SK-N-SH treated with all-trans-retinoic acid at 6 μM for 48 hours (cell line): Measurements from ENCODE around the gene ZMYM2.

Experiments
- ATAC-seq: fragments of 200-7000 bp; cut with Tn5 transposase; 3 replicates; pipeline ENCODE4 v1.9.1; 2020; ENCODE audit warnings: mild to moderate bottlenecking, moderate library complexity
- ARNTL ChIP-seq: fragments of 450-650 bp; formaldehyde crosslinking; IDR thresholded peaks from 2 replicates; pipeline ENCODE4 v1.5.0; 2020; ENCODE audit warnings: low read depth, mild to moderate bottlenecking, moderate library complexity, borderline replicate concordance
- BACH2 ChIP-seq: fragments of 250-450 bp; sonication (Bioruptor Pico); IDR thresholded peaks from 2 replicates; pipeline ENCODE4 v1.9.0; 2021; ENCODE audit warnings: mild to moderate bottlenecking, borderline replicate concordance
- CSDC2 ChIP-seq: fragments of 250-450 bp; sonication (Bioruptor Pico); IDR thresholded peaks from 2 replicates; pipeline ENCODE4 v1.5.0; 2020; ENCODE audit warnings: mild to moderate bottlenecking, moderate library complexity
- ESRRG ChIP-seq: fragments of 250-450 bp; sonication (Bioruptor Pico); IDR thresholded peaks from 2 replicates; pipeline ENCODE4 v1.6.1; 2021; ENCODE audit warnings: mild to moderate bottlenecking
- GLIS3 ChIP-seq: fragments of 250-450 bp; sonication (Bioruptor Pico); IDR thresholded peaks from 2 replicates; pipeline ENCODE4 v1.5.0; 2020; ENCODE audit warnings: mild to moderate bottlenecking, moderate library complexity
- OSR1 ChIP-seq: fragments of 250-450 bp; sonication (Bioruptor Pico); IDR thresholded peaks from 2 replicates; pipeline ENCODE4 v1.8.0; 2022; ENCODE audit warnings: moderate library complexity, mild to moderate bottlenecking, inconsistent platforms
- PPARA ChIP-seq: fragments of 250-450 bp; sonication (Bioruptor Pico); IDR thresholded peaks from 2 replicates; pipeline ENCODE4 v1.5.0; 2020; ENCODE audit warnings: mild to moderate bottlenecking, borderline replicate concordance
- RARB ChIP-seq: fragments of 250-450 bp; sonication (Bioruptor Pico); IDR thresholded peaks from 2 replicates; pipeline ENCODE4 v1.8.0; 2021; ENCODE audit warnings: mild to moderate bottlenecking, moderate library complexity
- SNAI2 ChIP-seq: fragments of 250-450 bp; sonication (Bioruptor Pico); IDR thresholded peaks from 2 replicates; pipeline ENCODE4 v1.5.0; 2020; ENCODE audit warnings: mild to moderate bottlenecking, moderate library complexity
- TCF4 ChIP-seq: fragments of 250-450 bp; sonication (Bioruptor Pico); IDR thresholded peaks from 2 replicates; pipeline ENCODE4 v1.8.0; 2021; ENCODE audit warnings: mild to moderate bottlenecking, moderate library complexity, borderline replicate concordance
- TOX ChIP-seq: fragments of 250-450 bp; sonication (Bioruptor Pico); IDR thresholded peaks from 2 replicates; pipeline ENCODE4 v1.8.0; 2021; ENCODE audit warnings: mild to moderate bottlenecking, moderate library complexity, borderline replicate concordance
- ZC3H10 ChIP-seq: fragments of 250-450 bp; sonication (Bioruptor Pico); IDR thresholded peaks from 2 replicates; pipeline ENCODE4 v1.5.1; 2021; ENCODE audit warnings: mild to moderate bottlenecking, moderate library complexity
- ZFP3 ChIP-seq: fragments of 250-450 bp; sonication (Bioruptor Pico); IDR thresholded peaks from 2 replicates; pipeline ENCODE4 v1.5.0; 2020; ENCODE audit warnings: mild to moderate bottlenecking, moderate library complexity
- ZNF70 ChIP-seq: fragments of 450-650 bp; formaldehyde crosslinking; IDR thresholded peaks from 2 replicates; pipeline ENCODE4 v1.5.0; 2020; ENCODE audit warnings: mild to moderate bottlenecking, moderate library complexity
- ZNF8 ChIP-seq: fragments of 450-650 bp; formaldehyde crosslinking; IDR thresholded peaks from 2 replicates; pipeline ENCODE4 v1.5.0; 2020; ENCODE audit warnings: mild to moderate bottlenecking, moderate library complexity
- TF ChIP-seq, protein P1 (sequence below): fragments of 250-450 bp; sonication (Bioruptor Pico); IDR thresholded peaks from 2 replicates; pipeline ENCODE4 v1.8.0; 2020; ENCODE audit warnings: mild to moderate bottlenecking, moderate library complexity, borderline replicate concordance
- TF ChIP-seq, protein P2 (sequence below): fragments of 250-450 bp; sonication (Bioruptor Pico); IDR thresholded peaks from 2 replicates; pipeline ENCODE4 v1.8.0; 2021; ENCODE audit warnings: low read depth, mild to moderate bottlenecking, moderate library complexity, borderline replicate concordance
- TF ChIP-seq, protein P3 (sequence below): fragments of 250-450 bp; sonication (Bioruptor Pico); IDR thresholded peaks from 2 replicates; pipeline ENCODE4 v1.5.1; 2020; ENCODE audit warnings: low read depth, mild to moderate bottlenecking, moderate library complexity
- TF ChIP-seq, protein P4 (sequence below): fragments of 250-450 bp; sonication (Bioruptor Pico); IDR thresholded peaks from 2 replicates; pipeline ENCODE4 v1.5.0; 2020; ENCODE audit warnings: mild to moderate bottlenecking, moderate library complexity
- TF ChIP-seq, protein P5 (sequence below): fragments of 250-450 bp; sonication (Bioruptor Pico); IDR thresholded peaks from 2 replicates; pipeline ENCODE4 v1.5.1; 2021; ENCODE audit warnings: mild to moderate bottlenecking, moderate library complexity

Gene ZMYM2

DNA sequence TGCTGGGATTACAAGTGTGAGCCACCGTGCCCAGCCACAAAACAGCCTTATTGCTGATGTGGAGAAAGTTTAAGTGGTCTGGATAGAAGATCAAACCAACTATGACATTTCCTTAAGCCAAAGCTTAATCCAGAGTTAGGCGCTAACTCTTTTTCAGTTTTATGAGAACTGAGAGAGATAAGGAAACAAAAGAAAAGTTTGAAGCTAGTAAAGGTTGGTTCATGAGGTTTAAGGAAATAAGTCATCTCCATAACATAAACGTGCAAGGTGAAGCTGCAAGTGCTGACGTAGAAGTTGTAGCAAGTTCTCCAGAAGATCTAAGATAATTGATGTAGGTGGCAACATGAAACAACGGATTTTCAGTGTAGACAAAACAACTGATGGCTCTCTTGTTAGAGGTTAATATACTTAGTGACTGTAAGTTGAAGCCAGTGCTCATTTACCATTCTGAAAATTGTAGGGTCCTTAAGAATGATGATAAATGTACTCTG is 41.6 kb downstream of the ZMYM2 start:
- no peak for TF ChIP-seq ZFP3 (CRISPR knock-in tag)
- TF ChIP-seq ZC3H10 (CRISPR knock-in tag), result no peak
- no peak for TF ChIP-seq TCF4 (CRISPR knock-in tag)
- TF ChIP-seq GLIS3 (CRISPR knock-in tag), result no peak
- TF ChIP-seq OSR1 (CRISPR knock-in tag), result no peak
- TF ChIP-seq CSDC2, result no peak
- no peak for TF ChIP-seq ZNF70 (CRISPR knock-in tag)
- TF ChIP-seq ARNTL (CRISPR knock-in tag), result no peak
- TF ChIP-seq BACH2 (CRISPR knock-in tag), result no peak
- TF ChIP-seq RARB (CRISPR knock-in tag), result no peak
- TF ChIP-seq PPARA (CRISPR knock-in tag), result no peak
- no peak for TF ChIP-seq TOX (CRISPR knock-in tag)
- TF ChIP-seq, protein P1, sequence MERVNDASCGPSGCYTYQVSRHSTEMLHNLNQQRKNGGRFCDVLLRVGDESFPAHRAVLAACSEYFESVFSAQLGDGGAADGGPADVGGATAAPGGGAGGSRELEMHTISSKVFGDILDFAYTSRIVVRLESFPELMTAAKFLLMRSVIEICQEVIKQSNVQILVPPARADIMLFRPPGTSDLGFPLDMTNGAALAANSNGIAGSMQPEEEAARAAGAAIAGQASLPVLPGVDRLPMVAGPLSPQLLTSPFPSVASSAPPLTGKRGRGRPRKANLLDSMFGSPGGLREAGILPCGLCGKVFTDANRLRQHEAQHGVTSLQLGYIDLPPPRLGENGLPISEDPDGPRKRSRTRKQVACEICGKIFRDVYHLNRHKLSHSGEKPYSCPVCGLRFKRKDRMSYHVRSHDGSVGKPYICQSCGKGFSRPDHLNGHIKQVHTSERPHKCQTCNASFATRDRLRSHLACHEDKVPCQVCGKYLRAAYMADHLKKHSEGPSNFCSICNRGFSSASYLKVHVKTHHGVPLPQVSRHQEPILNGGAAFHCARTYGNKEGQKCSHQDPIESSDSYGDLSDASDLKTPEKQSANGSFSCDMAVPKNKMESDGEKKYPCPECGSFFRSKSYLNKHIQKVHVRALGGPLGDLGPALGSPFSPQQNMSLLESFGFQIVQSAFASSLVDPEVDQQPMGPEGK (CRISPR knock-in tag), result no peak
- TF ChIP-seq, protein P2, sequence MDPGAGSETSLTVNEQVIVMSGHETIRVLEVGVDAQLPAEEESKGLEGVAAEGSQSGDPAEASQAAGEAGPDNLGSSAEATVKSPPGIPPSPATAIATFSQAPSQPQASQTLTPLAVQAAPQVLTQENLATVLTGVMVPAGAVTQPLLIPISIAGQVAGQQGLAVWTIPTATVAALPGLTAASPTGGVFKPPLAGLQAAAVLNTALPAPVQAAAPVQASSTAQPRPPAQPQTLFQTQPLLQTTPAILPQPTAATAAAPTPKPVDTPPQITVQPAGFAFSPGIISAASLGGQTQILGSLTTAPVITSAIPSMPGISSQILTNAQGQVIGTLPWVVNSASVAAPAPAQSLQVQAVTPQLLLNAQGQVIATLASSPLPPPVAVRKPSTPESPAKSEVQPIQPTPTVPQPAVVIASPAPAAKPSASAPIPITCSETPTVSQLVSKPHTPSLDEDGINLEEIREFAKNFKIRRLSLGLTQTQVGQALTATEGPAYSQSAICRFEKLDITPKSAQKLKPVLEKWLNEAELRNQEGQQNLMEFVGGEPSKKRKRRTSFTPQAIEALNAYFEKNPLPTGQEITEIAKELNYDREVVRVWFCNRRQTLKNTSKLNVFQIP (CRISPR knock-in tag), result no peak
- no peak for ATAC-seq

DNA sequence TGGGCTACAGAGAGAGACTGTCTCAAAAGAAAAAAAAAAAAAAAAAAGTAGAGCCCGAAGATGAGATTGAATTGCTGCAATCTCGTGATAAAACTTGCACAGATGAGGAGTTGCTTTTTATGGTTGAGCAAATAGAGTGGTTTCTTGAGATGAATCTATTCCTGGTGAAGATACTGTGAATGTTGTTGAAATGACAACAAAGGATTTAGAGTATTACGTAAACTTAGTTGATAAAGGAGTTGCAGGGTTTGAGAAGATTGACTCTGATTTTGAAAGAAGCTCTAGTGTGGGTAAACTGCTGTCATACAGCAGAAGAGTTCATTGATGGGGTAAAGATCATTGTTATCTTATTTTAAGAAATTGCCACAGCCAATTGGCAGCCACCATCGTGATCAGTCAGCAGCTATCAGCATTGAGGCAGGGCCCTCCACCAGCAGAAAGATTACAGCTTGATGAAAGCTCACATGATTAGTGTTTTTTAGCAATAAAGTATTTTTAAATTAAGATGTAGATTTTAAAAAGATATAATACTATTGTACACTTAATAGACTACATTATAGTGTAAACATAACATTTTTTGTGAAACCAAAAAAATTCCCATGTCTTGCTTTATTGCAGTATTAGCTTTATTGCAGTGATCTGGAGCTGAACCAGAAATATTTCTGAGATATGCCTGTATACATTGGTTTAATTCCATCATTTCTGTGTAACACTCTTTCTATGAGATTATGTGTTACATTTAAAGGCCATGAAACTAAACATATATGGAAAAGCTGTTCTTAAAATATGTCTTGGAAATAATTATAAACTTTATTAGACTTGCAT is 43.1 kb downstream of the ZMYM2 start:
- no peak for ATAC-seq

DNA sequence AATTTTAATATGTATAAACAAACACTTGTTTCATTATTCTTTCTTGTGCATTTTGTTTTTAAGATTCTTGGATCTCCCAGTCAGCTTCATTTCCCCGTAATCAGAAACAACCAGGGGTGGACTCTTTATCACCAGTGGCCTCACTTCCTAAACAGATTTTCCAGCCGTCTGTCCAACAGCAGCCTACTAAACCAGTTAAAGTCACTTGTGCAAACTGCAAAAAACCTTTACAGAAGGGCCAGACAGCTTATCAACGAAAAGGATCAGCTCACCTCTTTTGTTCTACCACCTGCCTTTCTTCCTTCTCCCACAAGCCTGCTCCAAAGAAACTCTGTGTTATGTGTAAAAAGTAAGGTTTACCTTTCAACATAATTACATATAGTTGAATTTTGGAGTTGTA is 44.3 kb downstream of the ZMYM2 start:
- ATAC-seq, result no peak
- TF ChIP-seq TOX (CRISPR knock-in tag) (no peak), ZC3H10 (CRISPR knock-in tag) (no peak), BACH2 (CRISPR knock-in tag) (no peak), OSR1 (CRISPR knock-in tag) (no peak), GLIS3 (CRISPR knock-in tag) (no peak), CSDC2 (no peak), ZNF8 (CRISPR knock-in tag) (no peak), SNAI2 (no peak), ESRRG (CRISPR knock-in tag) (no peak)
- TF ChIP-seq, protein P3, sequence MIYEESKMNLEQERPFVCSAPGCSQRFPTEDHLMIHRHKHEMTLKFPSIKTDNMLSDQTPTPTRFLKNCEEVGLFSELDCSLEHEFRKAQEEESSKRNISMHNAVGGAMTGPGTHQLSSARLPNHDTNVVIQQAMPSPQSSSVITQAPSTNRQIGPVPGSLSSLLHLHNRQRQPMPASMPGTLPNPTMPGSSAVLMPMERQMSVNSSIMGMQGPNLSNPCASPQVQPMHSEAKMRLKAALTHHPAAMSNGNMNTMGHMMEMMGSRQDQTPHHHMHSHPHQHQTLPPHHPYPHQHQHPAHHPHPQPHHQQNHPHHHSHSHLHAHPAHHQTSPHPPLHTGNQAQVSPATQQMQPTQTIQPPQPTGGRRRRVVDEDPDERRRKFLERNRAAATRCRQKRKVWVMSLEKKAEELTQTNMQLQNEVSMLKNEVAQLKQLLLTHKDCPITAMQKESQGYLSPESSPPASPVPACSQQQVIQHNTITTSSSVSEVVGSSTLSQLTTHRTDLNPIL (CRISPR knock-in tag), result no peak
- TF ChIP-seq, protein P1 (CRISPR knock-in tag), result no peak
- TF ChIP-seq, protein P4, sequence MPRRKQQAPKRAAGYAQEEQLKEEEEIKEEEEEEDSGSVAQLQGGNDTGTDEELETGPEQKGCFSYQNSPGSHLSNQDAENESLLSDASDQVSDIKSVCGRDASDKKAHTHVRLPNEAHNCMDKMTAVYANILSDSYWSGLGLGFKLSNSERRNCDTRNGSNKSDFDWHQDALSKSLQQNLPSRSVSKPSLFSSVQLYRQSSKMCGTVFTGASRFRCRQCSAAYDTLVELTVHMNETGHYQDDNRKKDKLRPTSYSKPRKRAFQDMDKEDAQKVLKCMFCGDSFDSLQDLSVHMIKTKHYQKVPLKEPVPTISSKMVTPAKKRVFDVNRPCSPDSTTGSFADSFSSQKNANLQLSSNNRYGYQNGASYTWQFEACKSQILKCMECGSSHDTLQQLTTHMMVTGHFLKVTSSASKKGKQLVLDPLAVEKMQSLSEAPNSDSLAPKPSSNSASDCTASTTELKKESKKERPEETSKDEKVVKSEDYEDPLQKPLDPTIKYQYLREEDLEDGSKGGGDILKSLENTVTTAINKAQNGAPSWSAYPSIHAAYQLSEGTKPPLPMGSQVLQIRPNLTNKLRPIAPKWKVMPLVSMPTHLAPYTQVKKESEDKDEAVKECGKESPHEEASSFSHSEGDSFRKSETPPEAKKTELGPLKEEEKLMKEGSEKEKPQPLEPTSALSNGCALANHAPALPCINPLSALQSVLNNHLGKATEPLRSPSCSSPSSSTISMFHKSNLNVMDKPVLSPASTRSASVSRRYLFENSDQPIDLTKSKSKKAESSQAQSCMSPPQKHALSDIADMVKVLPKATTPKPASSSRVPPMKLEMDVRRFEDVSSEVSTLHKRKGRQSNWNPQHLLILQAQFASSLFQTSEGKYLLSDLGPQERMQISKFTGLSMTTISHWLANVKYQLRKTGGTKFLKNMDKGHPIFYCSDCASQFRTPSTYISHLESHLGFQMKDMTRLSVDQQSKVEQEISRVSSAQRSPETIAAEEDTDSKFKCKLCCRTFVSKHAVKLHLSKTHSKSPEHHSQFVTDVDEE (CRISPR knock-in tag), result no peak
- TF ChIP-seq, protein P5, sequence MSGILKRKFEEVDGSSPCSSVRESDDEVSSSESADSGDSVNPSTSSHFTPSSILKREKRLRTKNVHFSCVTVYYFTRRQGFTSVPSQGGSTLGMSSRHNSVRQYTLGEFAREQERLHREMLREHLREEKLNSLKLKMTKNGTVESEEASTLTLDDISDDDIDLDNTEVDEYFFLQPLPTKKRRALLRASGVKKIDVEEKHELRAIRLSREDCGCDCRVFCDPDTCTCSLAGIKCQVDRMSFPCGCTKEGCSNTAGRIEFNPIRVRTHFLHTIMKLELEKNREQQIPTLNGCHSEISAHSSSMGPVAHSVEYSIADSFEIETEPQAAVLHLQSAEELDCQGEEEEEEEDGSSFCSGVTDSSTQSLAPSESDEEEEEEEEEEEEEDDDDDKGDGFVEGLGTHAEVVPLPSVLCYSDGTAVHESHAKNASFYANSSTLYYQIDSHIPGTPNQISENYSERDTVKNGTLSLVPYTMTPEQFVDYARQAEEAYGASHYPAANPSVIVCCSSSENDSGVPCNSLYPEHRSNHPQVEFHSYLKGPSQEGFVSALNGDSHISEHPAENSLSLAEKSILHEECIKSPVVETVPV, result no peak

More for the DNA sequence above, 43.1 kb downstream of the ZMYM2 start:
- TF ChIP-seq ESRRG (CRISPR knock-in tag), result no peak
- TF ChIP-seq SNAI2, result no peak
- TF ChIP-seq RARB (CRISPR knock-in tag), result no peak
- TF ChIP-seq, protein P5, result no peak
- no peak for TF ChIP-seq PPARA (CRISPR knock-in tag)
- no peak for TF ChIP-seq TOX (CRISPR knock-in tag)
- no peak for TF ChIP-seq GLIS3 (CRISPR knock-in tag)
